ENCODE data around the gene UGT1A9.

The UGT1A9 gene

GRCh38 chr2:233758849-233759248 lies 87.2 kb downstream of the UGT1A9 start:
- DNase-seq = no peak

- DNase-seq = no peak
These were observed 88.3 kb downstream of the UGT1A9 start, which contains the start of gene UGT1A1 for GRCh38 chr2:233760043-233760442. TSS of gene UGT1A1 (plus strand) at chr2:233760270. CDS start at chr2:233760288, 18 bp downstream.

- DNase-seq = no peak
These were observed 89.5 kb downstream of the UGT1A9 start for GRCh38 chr2:233761040-233761769.

GRCh38 chr2:233764264-233764663 lies 92.6 kb downstream of the UGT1A9 start:
- no peak for DNase-seq

GRCh38 chr2:233764761-233765160 lies 93.1 kb downstream of the UGT1A9 start:
- DNase-seq = no peak

GRCh38 chr2:233766416-233766815 lies 94.7 kb downstream of the UGT1A9 start:
- no peak for DNase-seq

- DNase-seq = no peak
These were observed 96.4 kb downstream of the UGT1A9 start for GRCh38 chr2:233768076-233768475.

- DNase-seq = no peak
These were observed 97.6 kb downstream of the UGT1A9 start for GRCh38 chr2:233769260-233769659.

GRCh38 chr2:233772153-233772552 lies 100.5 kb downstream of the UGT1A9 start:
- no peak for DNase-seq

- DNase-seq = no peak
These were observed 100.9 kb downstream of the UGT1A9 start for GRCh38 chr2:233772583-233772982.

- DNase-seq = no peak
These were observed 102.2 kb downstream of the UGT1A9 start for GRCh38 chr2:233773854-233774253.

- no peak for DNase-seq
These were observed 103.7 kb downstream of the UGT1A9 start for GRCh38 chr2:233775414-233775813.

GRCh38 chr2:233778030-233778429 lies 106.3 kb downstream of the UGT1A9 start, which contains the start of gene MROH2A:
TSS of gene MROH2A (plus strand) at chr2:233778330. CDS start at chr2:233779359, 1,029 bp downstream.
- DNase-seq = no peak

- DNase-seq = no peak
These were observed 108.0 kb downstream of the UGT1A9 start for GRCh38 chr2:233779722-233780121.

GRCh38 chr2:233780771-233781170 lies 109.1 kb downstream of the UGT1A9 start:
- DNase-seq = no peak

GRCh38 chr2:233789554-233789953 lies 117.9 kb downstream of the UGT1A9 start:
- DNase-seq = no peak

GRCh38 chr2:233791151-233791882 lies 119.6 kb downstream of the UGT1A9 start:
- DNase-seq = no peak

- DNase-seq = no peak
These were observed 120.2 kb downstream of the UGT1A9 start for GRCh38 chr2:233791883-233792329.

GRCh38 chr2:233792720-233793119 lies 121.0 kb downstream of the UGT1A9 start:
- DNase-seq = no peak

- DNase-seq = no peak
These were observed 121.9 kb downstream of the UGT1A9 start for GRCh38 chr2:233793465-233794127.

GRCh38 chr2:233794128-233794658 lies 122.5 kb downstream of the UGT1A9 start:
- DNase-seq = no peak

GRCh38 chr2:233795735-233796171 lies 124.1 kb downstream of the UGT1A9 start:
- no peak for DNase-seq

GRCh38 chr2:233796254-233796653 lies 124.6 kb downstream of the UGT1A9 start:
- DNase-seq = no peak

All from right kidney (tissue), 1 donor.